ENCODE data around the gene DUSP5. TPM values are rescaled to one million over a fixed set of nuclear protein-coding genes. Genes with fewer than 3 reads are reported as not detected.

The DUSP5 gene
- total and polyA plus RNA-seq, 8 donors = 9.4 to 21.9 (median 20.3) TPM

DNA sequence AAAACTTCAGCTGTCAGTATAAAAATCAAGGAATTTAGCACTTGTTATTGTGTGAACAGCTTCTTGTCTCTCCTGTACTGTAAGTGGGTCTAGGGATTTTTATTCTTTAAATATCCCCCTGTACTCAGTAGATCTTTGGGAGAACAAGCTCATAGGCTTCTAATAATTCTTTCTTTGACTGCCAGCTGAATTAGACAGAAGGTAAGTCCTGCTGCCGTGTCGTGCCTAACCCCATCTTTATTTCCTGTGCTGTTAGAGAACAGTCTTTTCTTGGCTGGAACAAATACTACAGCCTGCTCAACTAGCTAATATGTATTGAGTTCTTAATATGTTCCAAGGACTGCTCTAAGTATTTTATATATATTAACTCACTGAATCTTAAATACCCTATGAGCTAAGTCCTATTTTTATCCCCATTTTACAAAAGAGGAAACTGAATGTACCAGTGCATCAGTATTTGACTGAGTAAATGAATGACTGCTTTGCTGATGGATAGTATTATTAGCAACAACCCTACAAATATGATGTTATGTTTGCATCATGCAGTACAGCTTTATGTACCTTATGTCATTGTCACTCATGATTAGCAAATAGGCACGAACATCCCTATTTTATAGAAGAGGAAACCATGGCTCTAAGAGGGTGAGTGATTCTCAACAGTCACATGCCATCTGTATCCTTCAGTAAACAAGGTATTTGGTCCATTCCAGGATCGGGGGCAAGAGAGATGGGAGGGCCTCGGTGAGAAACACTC, 5.5 kb upstream of the DUSP5 start:
- ATAC-seq (no peak), DNase-seq (no peak)
- H3K27me3 ChIP-seq = peaks cover 0 to 14% of the 10 kb centered on the region in 2 donors
- no peaks in the 10 kb centered on the region for H3K9me3 ChIP-seq
- peaks cover 0 to 9% of the 10 kb centered on the region in 2 donors for H3K4me1 ChIP-seq
- no peaks in the 10 kb centered on the region for H3K36me3 ChIP-seq
- no peak overlapping the region for H3K27ac ChIP-seq
- no peak overlapping the region for H3K4me3 ChIP-seq
- intact Hi-C loops (cut with DNase I) = no loop called here
- TF ChIP-seq CTCF (IDR thresholded peaks at IDR 0.05) = no peak

GRCh38 chr10:110493832-110494426, 3.8 kb upstream of the DUSP5 start:
- Histone ChIP-seq H3K27ac (no peak overlapping the region), H3K27me3 (peaks cover 0 to 17% of the 10 kb centered on the region in 2 donors), H3K4me1 (peaks cover 6 to 11% of the 10 kb centered on the region in 2 donors), H3K36me3 (no peaks in the 10 kb centered on the region), H3K4me3 (no peak overlapping the region), H3K9me3 (no peaks in the 10 kb centered on the region)
- intact Hi-C loops (cut with DNase I) = no loop called here
- ATAC-seq (no peak), DNase-seq (no peak)
- TF ChIP-seq CTCF (IDR thresholded peaks at IDR 0.05) = no peak

DNA sequence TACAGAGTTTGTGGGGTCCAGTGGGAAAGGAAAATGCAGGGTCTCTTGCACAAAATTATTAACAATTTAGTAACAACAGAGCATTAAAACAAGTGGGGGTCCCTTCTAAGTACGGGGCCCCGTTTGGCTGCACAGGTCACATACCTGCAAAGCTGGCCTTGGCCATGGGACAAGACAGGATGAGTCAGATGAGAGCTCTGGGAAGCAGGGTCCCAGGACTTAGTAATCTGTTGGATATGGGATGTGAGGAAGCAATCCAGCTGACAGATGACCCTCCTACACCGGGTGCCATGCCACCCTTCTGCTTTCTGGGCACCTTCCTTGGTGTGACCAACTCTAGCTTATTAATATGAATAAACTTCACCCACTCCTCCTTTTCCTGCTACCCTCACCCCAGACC, 3.2 kb upstream of the DUSP5 start:
- intact Hi-C loops (cut with DNase I) = no loop called here
- Histone ChIP-seq H3K27me3 (peaks cover 0 to 19% of the 10 kb centered on the region in 2 donors), H3K27ac (no peak overlapping the region), H3K9me3 (no peaks in the 10 kb centered on the region), H3K4me1 (peaks cover 9 to 17% of the 10 kb centered on the region in 2 donors), H3K4me3 (no peak overlapping the region), H3K36me3 (no peaks in the 10 kb centered on the region)
- DNase-seq (no peak), ATAC-seq (no peak)
- no peak for TF ChIP-seq CTCF (IDR thresholded peaks at IDR 0.05)

GRCh38 chr10:110495731-110496552, 1.8 kb upstream of the DUSP5 start:
- peak overlapping the region in 1 of 2 donors; percentile 51 for H3K4me3 ChIP-seq
- intact Hi-C loops (cut with DNase I) = no loop called here
- no peak for TF ChIP-seq CTCF (IDR thresholded peaks at IDR 0.05)

More at GRCh38 chr10:110495731-110496552, 1.8 kb upstream of the DUSP5 start:
- Histone ChIP-seq H3K27me3 (peaks cover 0 to 24% of the 10 kb centered on the region in 2 donors), H3K4me1 (peaks cover 11 to 31% of the 10 kb centered on the region in 2 donors), H3K36me3 (no peaks in the 10 kb centered on the region), H3K27ac (peak overlapping the region in 1 of 2 donors; percentile 3), H3K9me3 (no peaks in the 10 kb centered on the region)
- peak in 2 of 4 donors; percentile 45 to 80 for DNase-seq
- no peak for ATAC-seq
